IPS DF 4.7 (cell line): ENCODE data around the gene DYRK4.

Experiments used
- DNase-seq: peaks from one replicate; pipeline ENCODE4 v3.0.0-alpha.2; 2013; ENCODE audit warnings: low spot score; ENCODE audit errors: extremely low read depth

The DYRK4 gene

DNA sequence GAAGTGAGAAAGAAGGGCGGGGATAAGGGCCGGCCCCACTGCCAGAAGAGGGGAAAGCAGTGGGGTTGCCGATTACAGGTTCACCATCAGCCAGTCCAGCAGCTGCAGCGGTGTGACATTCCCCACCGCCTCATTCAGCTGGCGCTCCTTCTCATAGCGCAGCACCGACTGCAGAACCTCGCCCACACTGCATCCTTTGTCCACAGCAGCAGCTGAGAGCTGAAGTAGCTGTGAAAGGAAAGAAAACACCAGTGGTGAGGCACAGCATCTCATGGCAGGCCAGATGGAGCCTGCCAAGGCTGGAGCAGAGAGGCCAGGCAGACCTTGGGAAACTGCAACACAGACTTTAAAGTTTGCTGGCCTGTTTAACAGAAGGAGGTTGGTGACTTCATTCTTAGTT, 53.7 kb downstream of the DYRK4 start:
- no peak for DNase-seq

- DNase-seq, result no peak
These were observed 59.5 kb downstream of the DYRK4 start for GRCh38 chr12:4621511-4621910.

DNA sequence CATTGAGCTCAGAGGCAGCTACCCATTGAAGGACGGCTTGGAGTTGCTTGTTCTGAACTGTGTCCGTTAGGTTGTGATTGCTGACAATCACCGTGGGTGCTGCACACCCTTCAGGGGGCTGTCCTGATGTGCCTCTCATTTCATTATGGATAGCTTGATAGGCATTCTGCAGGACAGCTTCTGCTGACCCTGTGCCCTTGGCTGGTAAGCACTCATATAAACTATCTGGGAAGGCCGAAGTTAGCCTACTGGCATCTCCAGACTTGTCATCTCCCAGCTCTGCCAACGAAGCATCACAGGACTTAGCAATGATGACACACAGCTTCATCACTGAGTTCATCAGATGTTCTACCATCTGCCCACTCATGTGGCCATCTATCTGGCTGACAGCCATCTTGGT, 64.5 kb downstream of the DYRK4 start:
- no peak for DNase-seq

DNA sequence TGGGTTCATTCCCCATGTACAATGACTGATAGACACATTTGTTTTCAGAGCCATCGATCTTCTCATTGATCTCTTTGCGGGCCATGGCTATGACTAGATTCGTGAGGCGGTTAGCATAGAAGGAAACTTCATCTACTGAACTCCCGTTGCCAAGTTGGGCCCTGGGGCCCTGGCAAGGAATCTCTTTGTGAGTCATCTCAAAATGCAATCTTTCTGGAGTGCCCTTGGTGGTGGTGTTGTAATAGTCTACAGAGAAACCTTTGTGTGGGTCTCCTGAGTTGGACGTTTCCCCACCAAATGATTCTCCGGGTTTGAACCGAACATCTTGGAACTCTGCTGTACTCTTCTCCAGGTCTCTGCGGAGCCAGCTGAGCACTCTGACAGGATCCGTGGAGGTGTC, 66.4 kb downstream of the DYRK4 start:
- DNase-seq, result no peak

DNA sequence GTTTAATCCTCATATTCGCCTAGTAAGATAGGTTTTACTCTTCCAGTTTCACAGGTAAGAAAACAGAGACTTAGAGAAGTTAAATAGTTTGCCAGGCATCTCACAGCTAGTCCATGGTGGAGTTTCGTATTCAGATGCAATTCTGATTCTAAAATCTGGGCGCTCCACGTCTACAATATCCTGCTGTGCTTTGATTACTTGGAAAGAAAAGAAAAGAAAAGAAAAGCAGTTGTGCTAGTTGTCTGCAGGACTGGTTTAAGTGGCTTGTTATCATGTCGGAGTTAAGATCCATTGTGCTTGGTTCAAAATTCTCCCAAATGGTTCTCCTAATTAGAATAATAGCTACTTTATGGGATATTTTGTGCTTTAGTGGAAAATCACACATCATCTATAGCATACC, 68.3 kb downstream of the DYRK4 start:
- DNase-seq, result no peak

GRCh38 chr12:4643747-4644146, 81.7 kb downstream of the DYRK4 start:
- no peak for DNase-seq

DNA sequence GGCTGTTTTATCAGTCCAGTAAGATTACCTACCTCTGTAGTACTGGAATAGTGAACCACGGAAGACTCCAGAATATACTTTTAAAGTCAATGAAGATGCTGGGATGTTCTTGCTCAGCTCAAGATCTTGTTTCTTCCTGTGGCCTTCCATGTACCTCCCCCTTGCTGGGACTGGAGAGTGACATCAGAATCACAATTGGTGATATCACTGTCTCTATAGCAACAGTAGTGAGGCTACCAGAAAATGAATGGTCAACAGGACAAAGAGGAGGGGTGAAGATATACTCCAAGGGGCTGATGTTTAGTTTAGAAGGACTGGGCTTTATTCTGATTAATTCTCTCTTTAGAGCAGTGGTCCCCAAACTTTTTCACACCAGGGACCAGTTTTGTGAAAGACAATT, 83.0 kb downstream of the DYRK4 start:
- no peak for DNase-seq

GRCh38 chr12:4648104-4648500, 86.1 kb downstream of the DYRK4 start:
- no peak for DNase-seq

DNA sequence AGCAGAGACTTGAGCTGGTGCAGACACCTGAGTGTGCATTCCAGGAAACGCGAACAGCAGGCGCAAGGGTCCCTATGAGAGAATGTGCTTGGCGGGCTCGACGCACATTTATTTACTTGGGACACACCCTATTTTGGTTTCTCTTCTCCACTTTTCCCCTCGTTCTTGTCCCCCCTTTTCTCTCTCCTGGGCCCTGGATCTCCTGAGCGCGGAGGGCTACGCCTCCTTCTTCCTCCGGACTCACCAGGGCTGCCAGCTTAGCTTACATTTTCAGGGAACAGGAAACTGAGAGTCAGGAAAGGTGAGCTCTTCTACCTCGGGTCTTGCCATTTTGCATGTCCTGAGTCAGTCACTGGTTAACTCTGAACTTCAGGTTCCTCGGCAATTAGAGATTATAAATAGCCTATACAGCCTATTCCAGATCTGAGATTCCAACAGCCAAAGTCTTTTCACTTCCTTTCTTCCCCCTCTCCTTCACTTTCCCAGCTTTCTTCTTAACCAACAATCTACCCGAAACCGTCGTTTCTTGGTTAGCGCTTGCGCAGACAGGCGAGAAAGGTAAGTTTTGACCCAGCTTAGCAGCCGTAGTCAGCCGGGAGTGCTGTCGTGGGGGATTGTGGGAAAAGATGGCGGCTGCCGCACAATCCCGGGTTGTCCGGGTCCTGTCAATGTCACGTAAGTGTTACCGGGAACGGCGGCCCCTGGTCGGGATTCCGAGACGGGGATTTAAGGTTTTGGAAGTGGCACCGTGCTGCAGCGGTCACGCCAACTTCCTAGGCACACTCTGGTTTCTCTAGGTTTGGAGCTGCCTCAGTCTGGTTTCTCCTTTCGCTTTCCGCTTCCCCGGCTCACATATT, 86.7 kb downstream of the DYRK4 start, which contains the start of the genes AKAP3 and NDUFA9:
AKAP3 (minus strand) TSS at position 551 of the 857 bp plus-strand sequence. CDS start 10,855 bp downstream, outside the sequence.
NDUFA9 (plus strand) TSS at position 614 of the 857 bp plus-strand sequence; CDS start at position 627, 13 bp downstream.
- peak; percentile 62 for DNase-seq

DNA sequence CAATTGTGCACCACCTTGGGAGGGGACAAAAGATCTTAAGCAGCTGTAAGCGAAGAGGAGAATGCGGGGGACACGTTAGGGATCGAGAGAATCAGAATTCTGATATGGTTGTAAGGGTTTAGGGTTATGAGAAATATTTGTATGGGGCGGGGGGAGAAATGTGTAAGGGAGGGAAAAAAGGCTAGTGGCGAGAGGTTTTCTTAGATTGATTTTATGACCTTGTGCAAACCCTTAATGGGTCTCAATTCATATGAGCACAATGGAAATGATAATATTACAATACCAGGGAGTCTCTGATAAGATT, 87.3 kb downstream of the DYRK4 start:
- DNase-seq, result no peak

- DNase-seq, result no peak
These were observed 91.2 kb downstream of the DYRK4 start for GRCh38 chr12:4653257-4653656.

- DNase-seq, result no peak
These were observed 91.7 kb downstream of the DYRK4 start for GRCh38 chr12:4653691-4654090.
